IMR-90 (cell line): ENCODE results near the gene RPS27L. TPM values are rescaled to one million over a fixed set of nuclear protein-coding genes. Genes with fewer than 3 reads are reported as not detected.

ENCODE experiments used
- ATAC-seq: fragments of 200-7000 bp; cut with Tn5 transposase; 2 replicates; pipeline ENCODE4 v1.9.1; 2020; ENCODE audit warnings: low read depth, mild to moderate bottlenecking, moderate library complexity
- BruUV-seq: library from RNA; stranded (reverse); fragments of 400-500 nt; replicated peaks from 2 replicates; lab custom pipeline; 2021; lab: Mats Ljungman, UMichigan
- CTCF ChIA-PET: fragments of 300-600 bp; formaldehyde crosslinking; extraction: SDS; loops from one replicate; lab custom pipeline; 2021; ENCODE audit warnings: antibody characterized with exemption; lab: Yijun Ruan, JAX
- POLR2A ChIA-PET: fragments of 300-600 bp; sonication (Branson Sonifier 250); formaldehyde crosslinking; loops from one replicate; lab custom pipeline; 2022; ENCODE audit warnings: antibody characterized with exemption; ENCODE audit not compliant: unreplicated experiment; lab: Charles Lee
- DNase-seq: peaks from one replicate; pipeline ENCODE4 v3.0.0; 2013
- H2AFZ ChIP-seq: replicated peaks from 2 replicates; pipeline ENCODE3; 2013; ENCODE audit warnings: low read length, mild to moderate bottlenecking; ENCODE audit not compliant: poor library complexity
- H2AK5ac ChIP-seq: 2 replicates; pipeline ENCODE4 v1.6.1; 2013; ENCODE audit warnings: low read depth, low read length, inconsistent platforms
- H2AK9ac ChIP-seq: replicated peaks from 2 replicates; pipeline ENCODE3; 2013; ENCODE audit warnings: mild to moderate bottlenecking, low read depth, low read length, moderate library complexity; ENCODE audit not compliant: poor library complexity
- H2BK120ac ChIP-seq: 2 replicates; pipeline ENCODE4 v1.6.1; 2013; ENCODE audit warnings: low read depth, low read length, inconsistent platforms
- H2BK15ac ChIP-seq: 3 replicates; pipeline ENCODE4 v1.6.1; 2013; ENCODE audit warnings: low read depth, low read length, inconsistent platforms
- H2BK20ac ChIP-seq: 2 replicates; pipeline ENCODE4 v1.6.1; 2013; ENCODE audit warnings: low read depth, mild to moderate bottlenecking, inconsistent platforms, low read length, moderate library complexity
- H2BK5ac ChIP-seq: 2 replicates; pipeline ENCODE4 v1.6.1; 2013; ENCODE audit warnings: mild to moderate bottlenecking, low read depth, low read length, inconsistent platforms; ENCODE audit not compliant: poor library complexity, severe bottlenecking
- H3K14ac ChIP-seq: replicated peaks from 2 replicates; pipeline ENCODE4 v1.6.1; 2013; ENCODE audit warnings: low read depth, low read length, inconsistent platforms
- H3K18ac ChIP-seq: 2 replicates; pipeline ENCODE4 v1.6.1; 2013; ENCODE audit warnings: low read depth, low read length, control low read depth
- H3K23ac ChIP-seq: 2 replicates; pipeline ENCODE4 v1.6.1; 2013; ENCODE audit warnings: low read depth, low read length, inconsistent platforms
- H3K27ac ChIP-seq: 2 replicates; pipeline ENCODE4 v1.5.1; 2013; ENCODE audit warnings: mild to moderate bottlenecking, control low read depth, low read length; ENCODE audit not compliant: insufficient read depth
- H3K27me3 ChIP-seq: 2 replicates; pipeline ENCODE4 v1.6.1; 2013; ENCODE audit warnings: low read length; ENCODE audit not compliant: control insufficient read depth, insufficient read depth
- H3K36me3 ChIP-seq: 2 replicates; pipeline ENCODE4 v1.6.1; 2013; ENCODE audit warnings: low read length, mixed read lengths; ENCODE audit not compliant: control insufficient read depth, insufficient read depth
- H3K4ac ChIP-seq: 2 replicates; pipeline ENCODE4 v1.6.1; 2013; ENCODE audit warnings: low read depth, low read length, inconsistent platforms
- H3K4me1 ChIP-seq: 2 replicates; pipeline ENCODE4 v1.6.1; 2013; ENCODE audit warnings: low read length, mixed read lengths; ENCODE audit not compliant: control insufficient read depth, insufficient read depth
- H3K4me2 ChIP-seq: 2 replicates; pipeline ENCODE4 v1.6.1; 2013; ENCODE audit warnings: low read depth, mild to moderate bottlenecking, control low read depth, low read length, moderate library complexity
- H3K4me3 ChIP-seq: 2 replicates; pipeline ENCODE4 v1.5.1; 2013; ENCODE audit warnings: low read depth, mild to moderate bottlenecking, control low read depth, low read length, moderate library complexity; ENCODE audit not compliant: insufficient read depth
- H3K56ac ChIP-seq: 2 replicates; pipeline ENCODE4 v1.6.1; 2013; ENCODE audit warnings: low read length, inconsistent platforms; ENCODE audit not compliant: insufficient read depth; ENCODE audit errors: extremely low read depth
- H3K79me1 ChIP-seq, 2 experiments: 2 replicates each; pipeline ENCODE4 v1.6.1; 2013; ENCODE audit warnings: low read length in 2 of 2, inconsistent platforms in 1 of 2, low read depth in 1 of 2
- H3K9ac ChIP-seq: 2 replicates; pipeline ENCODE4 v1.6.1; 2013; ENCODE audit warnings: low read depth, low read length, control low read depth
- H3K9me1 ChIP-seq: 2 replicates; pipeline ENCODE4 v1.6.1; 2013; ENCODE audit warnings: low read length, inconsistent platforms; ENCODE audit not compliant: insufficient read depth
- H3K9me3 ChIP-seq: 2 replicates; pipeline ENCODE4 v1.6.1; 2013; ENCODE audit warnings: low read length; ENCODE audit not compliant: control insufficient read depth, insufficient read depth
- H4K20me1 ChIP-seq: 2 replicates; pipeline ENCODE4 v1.6.1; 2013; ENCODE audit warnings: low read length, inconsistent platforms; ENCODE audit not compliant: insufficient read depth
- H4K5ac ChIP-seq: 2 replicates; pipeline ENCODE4 v1.6.1; 2013; ENCODE audit warnings: mild to moderate bottlenecking, low read depth, low read length, control low read depth
- H4K8ac ChIP-seq, 2 experiments: 2 replicates each; pipeline ENCODE4 v1.6.1; 2013; ENCODE audit warnings: low read depth in 2 of 2, low read length in 2 of 2, control low read depth in 1 of 2, inconsistent platforms in 1 of 2
- H4K91ac ChIP-seq: 2 replicates; pipeline ENCODE4 v1.6.1; 2013; ENCODE audit warnings: low read depth, low read length, inconsistent platforms; ENCODE audit not compliant: insufficient read depth
- BHLHE40 ChIP-seq: fragments of 150-350 bp; IDR thresholded peaks from 2 replicates; pipeline ENCODE4 v1.6.1; 2016; ENCODE audit warnings: mild to moderate bottlenecking, low read depth, low read length
- CHD1 ChIP-seq: IDR thresholded peaks from 2 replicates; pipeline ENCODE4 v1.6.1; 2012; ENCODE audit warnings: low read depth, low read length, improper control_type of control experiment
- FOS ChIP-seq: fragments of 150-350 bp; IDR thresholded peaks from 2 replicates; pipeline ENCODE4 v1.6.1; 2016; ENCODE audit warnings: low read depth, low read length
- MAZ ChIP-seq: IDR thresholded peaks from 2 replicates; pipeline ENCODE4 v1.6.1; 2012; ENCODE audit warnings: low read depth, mild to moderate bottlenecking, low read length, improper control_type of control experiment, moderate library complexity, borderline replicate concordance
- NFE2L2 ChIP-seq: fragments of 150-350 bp; IDR thresholded peaks from 2 replicates; pipeline ENCODE4 v1.6.1; 2016; ENCODE audit warnings: low read depth, mild to moderate bottlenecking, low read length
- POLR2A ChIP-seq: IDR thresholded peaks from 2 replicates; pipeline ENCODE4 v1.6.1; 2012; ENCODE audit warnings: mild to moderate bottlenecking, low read depth, low read length
- RAD21 ChIP-seq: IDR thresholded peaks from 2 replicates; pipeline ENCODE4 v1.6.1; 2012; ENCODE audit warnings: low read length, improper control_type of control experiment
- RCOR1 ChIP-seq: IDR thresholded peaks from 2 replicates; pipeline ENCODE4 v1.6.1; 2012; ENCODE audit warnings: mild to moderate bottlenecking, low read length, improper control_type of control experiment; ENCODE audit not compliant: insufficient replicate concordance
- SMC3 ChIP-seq: fragments of 150-350 bp; IDR thresholded peaks from 2 replicates; pipeline ENCODE4 v1.6.1; 2016; ENCODE audit warnings: low read depth, mild to moderate bottlenecking, antibody characterized with exemption, low read length, moderate library complexity
- WGBS, 2 experiments: methylation state at CpG; one replicate each; pipeline versions ENCODE4 v1.1.5 to v1.1.7; 2013; ENCODE audit warnings: missing lambda C conversion rate in 2 of 2; ENCODE audit not compliant: insufficient read length in 1 of 2; ENCODE audit errors: extremely low coverage in 2 of 2; 5-methylcytosine and 5-hydroxymethylcytosine counted together
- dilution Hi-C: fragments of 300-500 bp; cut with HindIII; formaldehyde crosslinking; loops from one replicate; pipeline ENCODE4 v1.14.3; 2018; ENCODE audit warnings: low sequenced_read_pairs; ENCODE audit not compliant: unreplicated experiment
- in situ Hi-C: fragments of 300-500 bp; cut with MboI; formaldehyde crosslinking; loops from 3 replicates; pipeline ENCODE4 v1.14.3; 2019; ENCODE audit warnings: low sequenced_read_pairs, inconsistent platforms, mixed read lengths
- intact Hi-C: fragments of 100-400 bp; cut with micrococcal nuclease; formaldehyde crosslinking; loops from 2 replicates; pipeline ENCODE4 v1.10.0; 2022
- polyA plus RNA-seq, 3 experiments: library from polyadenylated mRNA; depleted of rRNA; stranded (reverse); fragments of >200 nt; gene quantifications; 2 replicates each; pipeline ENCODE4 v1.2.3, GENCODE V29; 2012; ENCODE audit warnings: low replicate concordance in 1 of 3
- total RNA-seq: library from RNA; depleted of rRNA; stranded (reverse); fragments of >200 nt; gene quantifications from 2 replicates; pipeline ENCODE4 v1.2.3, GENCODE V29; 2012
- TF ChIP-seq, protein P1 (sequence below): conservative IDR thresholded peaks from 2 replicates; pipeline ENCODE4 v1.5.1; 2012; ENCODE audit warnings: mild to moderate bottlenecking, low read depth, low read length, improper control_type of control experiment
- TF ChIP-seq, protein P2 (sequence below): fragments of 150-350 bp; IDR thresholded peaks from 2 replicates; pipeline ENCODE4 v1.6.1; 2016; ENCODE audit warnings: low read depth, mild to moderate bottlenecking, low read length, moderate library complexity, borderline replicate concordance
- TF ChIP-seq, protein P3 (sequence below): fragments of 150-350 bp; IDR thresholded peaks from 2 replicates; pipeline ENCODE4 v1.6.1; 2017; ENCODE audit warnings: mild to moderate bottlenecking, antibody characterized with exemption, low read length, low read depth

Gene RPS27L
- total and polyA plus RNA-seq, 2 of the 4 experiments (the other 2 are of a cell fraction): 53.1 to 302 TPM

DNA sequence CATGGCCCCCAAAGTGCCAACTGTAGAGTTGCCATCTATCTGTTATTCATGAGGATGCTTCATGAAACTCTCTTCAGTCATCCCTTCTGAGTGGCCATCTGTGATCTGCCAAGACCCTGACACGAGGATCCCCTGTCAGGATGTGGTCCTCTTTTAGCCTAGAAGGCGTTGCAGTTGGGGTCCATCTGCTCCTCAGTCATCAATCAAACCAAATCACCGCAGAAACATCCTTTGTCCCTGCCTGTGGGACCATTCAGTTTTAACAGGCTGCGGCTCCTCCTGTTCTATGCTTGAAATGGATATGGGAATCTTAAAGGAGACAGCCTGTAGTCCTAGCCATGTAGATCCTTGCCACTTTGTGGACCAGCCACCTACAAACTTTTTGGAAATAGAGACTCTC is 5.9 kb upstream of the RPS27L start:
- H2AFZ ChIP-seq: peak overlapping the region; percentile 13
- no peak overlapping the region for H3K4ac ChIP-seq
- no peak overlapping the region for H3K23ac ChIP-seq
- no peaks in the 10 kb centered on the region for H3K27me3 ChIP-seq
- H3K27ac ChIP-seq: no peak overlapping the region
- ATAC-seq (no peak), DNase-seq (no peak)
- H3K14ac ChIP-seq: no peak overlapping the region
- H2BK20ac ChIP-seq: no peak overlapping the region
- in situ Hi-C loops: loop anchor here (25.0 kb wide), 1 partner anchor 249 kb away; no protein-coding TSS in a partner anchor
- dilution Hi-C loops: no loop called here
- no peak overlapping the region for H3K56ac ChIP-seq
- no peaks in the 10 kb centered on the region for H4K20me1 ChIP-seq
- ChIA-PET POLR2A (no interaction called here), CTCF (no interaction called here)
- no peaks in the 10 kb centered on the region for H3K36me3 ChIP-seq
- H4K91ac ChIP-seq: no peak overlapping the region
- intact Hi-C loops: no loop called here
- H3K4me1 ChIP-seq: peaks cover 10% of the 10 kb centered on the region
- no peak overlapping the region for H3K18ac ChIP-seq
- H2BK15ac ChIP-seq: peak overlapping the region; percentile 72; the same call in 2 of the 3 replicates
- no peaks in the 10 kb centered on the region for H3K9me3 ChIP-seq
- no peak overlapping the region for H3K4me2 ChIP-seq
- no peak overlapping the region for H3K4me3 ChIP-seq
- no peak overlapping the region for H2BK5ac ChIP-seq
- TF ChIP-seq RAD21 (no peak), CHD1 (no peak), SMC3 (no peak), NFE2L2 (no peak), POLR2A (no peak), MAZ (no peak), RCOR1 (no peak), FOS (no peak), BHLHE40 (no peak)
- TF ChIP-seq, protein P1, sequence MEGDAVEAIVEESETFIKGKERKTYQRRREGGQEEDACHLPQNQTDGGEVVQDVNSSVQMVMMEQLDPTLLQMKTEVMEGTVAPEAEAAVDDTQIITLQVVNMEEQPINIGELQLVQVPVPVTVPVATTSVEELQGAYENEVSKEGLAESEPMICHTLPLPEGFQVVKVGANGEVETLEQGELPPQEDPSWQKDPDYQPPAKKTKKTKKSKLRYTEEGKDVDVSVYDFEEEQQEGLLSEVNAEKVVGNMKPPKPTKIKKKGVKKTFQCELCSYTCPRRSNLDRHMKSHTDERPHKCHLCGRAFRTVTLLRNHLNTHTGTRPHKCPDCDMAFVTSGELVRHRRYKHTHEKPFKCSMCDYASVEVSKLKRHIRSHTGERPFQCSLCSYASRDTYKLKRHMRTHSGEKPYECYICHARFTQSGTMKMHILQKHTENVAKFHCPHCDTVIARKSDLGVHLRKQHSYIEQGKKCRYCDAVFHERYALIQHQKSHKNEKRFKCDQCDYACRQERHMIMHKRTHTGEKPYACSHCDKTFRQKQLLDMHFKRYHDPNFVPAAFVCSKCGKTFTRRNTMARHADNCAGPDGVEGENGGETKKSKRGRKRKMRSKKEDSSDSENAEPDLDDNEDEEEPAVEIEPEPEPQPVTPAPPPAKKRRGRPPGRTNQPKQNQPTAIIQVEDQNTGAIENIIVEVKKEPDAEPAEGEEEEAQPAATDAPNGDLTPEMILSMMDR: no peak
- TF ChIP-seq, protein P2, sequence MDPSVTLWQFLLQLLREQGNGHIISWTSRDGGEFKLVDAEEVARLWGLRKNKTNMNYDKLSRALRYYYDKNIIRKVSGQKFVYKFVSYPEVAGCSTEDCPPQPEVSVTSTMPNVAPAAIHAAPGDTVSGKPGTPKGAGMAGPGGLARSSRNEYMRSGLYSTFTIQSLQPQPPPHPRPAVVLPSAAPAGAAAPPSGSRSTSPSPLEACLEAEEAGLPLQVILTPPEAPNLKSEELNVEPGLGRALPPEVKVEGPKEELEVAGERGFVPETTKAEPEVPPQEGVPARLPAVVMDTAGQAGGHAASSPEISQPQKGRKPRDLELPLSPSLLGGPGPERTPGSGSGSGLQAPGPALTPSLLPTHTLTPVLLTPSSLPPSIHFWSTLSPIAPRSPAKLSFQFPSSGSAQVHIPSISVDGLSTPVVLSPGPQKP: no peak
- TF ChIP-seq, protein P3, sequence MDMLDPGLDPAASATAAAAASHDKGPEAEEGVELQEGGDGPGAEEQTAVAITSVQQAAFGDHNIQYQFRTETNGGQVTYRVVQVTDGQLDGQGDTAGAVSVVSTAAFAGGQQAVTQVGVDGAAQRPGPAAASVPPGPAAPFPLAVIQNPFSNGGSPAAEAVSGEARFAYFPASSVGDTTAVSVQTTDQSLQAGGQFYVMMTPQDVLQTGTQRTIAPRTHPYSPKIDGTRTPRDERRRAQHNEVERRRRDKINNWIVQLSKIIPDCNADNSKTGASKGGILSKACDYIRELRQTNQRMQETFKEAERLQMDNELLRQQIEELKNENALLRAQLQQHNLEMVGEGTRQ: no peak
- no peak overlapping the region for H4K5ac ChIP-seq
- peak overlapping the region; percentile 44; the same call in 1 of the 2 replicates for H2AK5ac ChIP-seq
- no peak overlapping the region for H2AK9ac ChIP-seq
- H2BK120ac ChIP-seq: no peak overlapping the region
- peaks cover 0 to 14% of the 10 kb centered on the region in 2 experiments; a peak in 3 of 4 replicates for H3K79me1 ChIP-seq
- 0 out of 2 replicates have a peak, but pooled peaks cover 3% of the 10 kb centered on the region for H3K9me1 ChIP-seq
- BruUV-seq: no TSS peak
- H4K8ac ChIP-seq: no peak overlapping the region
- no peak overlapping the region for H3K9ac ChIP-seq
- WGBS, 2 experiments: no CpG with 5 or more reads among the region's 4 CpGs
